GM18909 (cell line): Measurements from ENCODE around the gene BCL2L14.

ENCODE experiments used
- ATAC-seq: cut with Tn5 transposase; IDR thresholded peaks from one replicate; pipeline ENCODE4 v1.9.1; 2021; ENCODE audit warnings: mild to moderate bottlenecking; ENCODE audit not compliant: unreplicated experiment, poor library complexity

Gene BCL2L14, protein sequence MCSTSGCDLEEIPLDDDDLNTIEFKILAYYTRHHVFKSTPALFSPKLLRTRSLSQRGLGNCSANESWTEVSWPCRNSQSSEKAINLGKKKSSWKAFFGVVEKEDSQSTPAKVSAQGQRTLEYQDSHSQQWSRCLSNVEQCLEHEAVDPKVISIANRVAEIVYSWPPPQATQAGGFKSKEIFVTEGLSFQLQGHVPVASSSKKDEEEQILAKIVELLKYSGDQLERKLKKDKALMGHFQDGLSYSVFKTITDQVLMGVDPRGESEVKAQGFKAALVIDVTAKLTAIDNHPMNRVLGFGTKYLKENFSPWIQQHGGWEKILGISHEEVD

DNA sequence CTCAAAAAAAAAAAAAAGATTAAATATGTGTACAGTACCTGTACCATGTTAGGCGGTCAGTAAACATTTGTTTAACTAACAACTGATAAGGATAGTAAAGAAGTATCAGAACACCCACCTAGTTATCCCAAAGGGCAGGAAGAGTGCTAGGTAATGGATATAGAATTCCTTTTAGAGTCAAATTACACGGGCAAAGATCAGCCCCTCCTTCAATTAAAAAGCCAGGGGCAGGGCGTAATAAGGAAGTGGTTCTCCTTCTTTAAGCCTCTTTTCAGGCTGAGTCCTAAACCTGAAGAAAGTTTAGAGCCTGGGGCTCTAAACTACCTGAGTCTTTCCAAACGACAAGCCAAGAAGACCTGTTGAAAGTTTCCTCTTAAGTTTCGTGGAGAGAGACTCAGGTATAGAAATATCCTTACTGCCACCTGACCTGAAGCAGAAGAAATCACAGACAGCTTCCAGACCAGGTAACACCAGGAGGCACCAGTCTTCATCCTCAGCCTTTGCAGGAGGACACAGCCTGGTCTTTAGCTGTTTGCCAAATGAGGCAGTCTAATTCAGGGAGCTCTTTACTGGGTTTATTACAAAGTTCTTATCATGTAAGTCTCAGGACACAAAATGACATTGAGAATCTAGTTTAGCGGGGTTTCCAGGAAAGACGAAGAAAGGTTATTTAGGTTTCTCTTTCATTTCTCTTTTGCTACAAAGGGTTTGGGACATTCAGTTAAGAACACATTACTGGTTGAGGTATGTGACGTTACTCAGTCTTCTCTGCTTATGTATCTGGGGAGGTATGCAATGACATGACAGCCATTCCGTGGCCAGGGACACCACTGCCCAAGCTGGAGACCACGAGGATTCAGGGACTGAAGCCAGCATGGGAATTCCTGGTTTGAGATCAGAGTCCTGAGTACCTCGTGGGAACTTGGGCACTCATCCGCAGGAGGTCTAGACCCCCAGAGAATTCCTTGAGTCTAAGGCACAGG is at the start of gene BCL2L14:
Gene BCL2L14, plus strand, starts transcription at position 266 of the 983 bp plus-strand sequence. CDS start 8,367 bp downstream, outside the sequence.
- no peak for ATAC-seq

DNA sequence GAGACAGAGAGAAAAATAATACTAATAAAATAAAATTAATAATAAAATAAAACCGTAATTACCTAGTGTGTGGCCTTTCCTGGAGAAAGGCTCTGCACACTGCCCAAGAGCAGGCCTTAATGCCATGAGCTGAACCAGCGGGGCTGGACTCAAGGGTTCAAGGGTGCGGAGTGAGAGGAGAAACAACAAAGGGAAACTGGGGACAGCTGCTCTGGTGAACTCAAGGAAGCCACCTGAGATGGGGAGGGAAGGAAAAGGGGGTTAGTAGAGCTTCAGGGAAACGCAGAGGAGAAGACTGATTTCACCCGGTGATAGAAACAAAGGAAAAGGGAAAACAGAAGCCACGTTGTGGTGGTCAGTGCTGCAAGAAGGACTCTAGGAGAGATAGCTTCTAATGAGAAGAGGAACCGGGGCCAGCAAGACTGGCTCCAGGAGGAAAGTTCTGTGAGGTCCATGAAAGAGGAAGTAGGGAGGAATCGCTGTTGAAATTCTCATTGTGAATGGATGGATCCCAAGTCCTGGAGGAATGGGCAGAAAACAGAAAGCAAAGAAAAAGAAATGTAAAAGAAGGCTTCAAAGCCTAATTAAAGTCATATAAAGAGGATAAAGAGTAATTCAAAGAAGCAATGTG is 48.3 kb upstream of the BCL2L14 start:
- no peak for ATAC-seq

DNA sequence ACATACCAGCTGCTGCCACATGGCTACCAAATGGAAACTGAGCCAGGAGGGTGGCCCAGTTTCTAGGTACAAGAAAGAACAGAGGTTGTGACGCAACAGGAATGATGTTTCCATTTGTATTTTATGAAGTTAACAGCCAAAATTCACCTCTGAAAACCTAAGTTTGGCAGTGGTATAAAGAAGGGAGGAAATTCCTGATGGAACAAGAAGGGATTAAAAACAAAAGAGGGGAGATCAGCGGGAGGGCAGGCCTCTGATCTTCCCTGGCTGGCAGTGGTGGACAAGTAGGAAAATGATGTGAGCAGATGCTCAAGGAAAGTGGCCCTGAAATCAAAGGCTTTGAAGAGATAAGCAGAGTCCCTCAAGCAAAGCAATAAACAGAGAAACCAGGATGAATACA is 47.3 kb upstream of the BCL2L14 start:
- ATAC-seq, result no peak

DNA sequence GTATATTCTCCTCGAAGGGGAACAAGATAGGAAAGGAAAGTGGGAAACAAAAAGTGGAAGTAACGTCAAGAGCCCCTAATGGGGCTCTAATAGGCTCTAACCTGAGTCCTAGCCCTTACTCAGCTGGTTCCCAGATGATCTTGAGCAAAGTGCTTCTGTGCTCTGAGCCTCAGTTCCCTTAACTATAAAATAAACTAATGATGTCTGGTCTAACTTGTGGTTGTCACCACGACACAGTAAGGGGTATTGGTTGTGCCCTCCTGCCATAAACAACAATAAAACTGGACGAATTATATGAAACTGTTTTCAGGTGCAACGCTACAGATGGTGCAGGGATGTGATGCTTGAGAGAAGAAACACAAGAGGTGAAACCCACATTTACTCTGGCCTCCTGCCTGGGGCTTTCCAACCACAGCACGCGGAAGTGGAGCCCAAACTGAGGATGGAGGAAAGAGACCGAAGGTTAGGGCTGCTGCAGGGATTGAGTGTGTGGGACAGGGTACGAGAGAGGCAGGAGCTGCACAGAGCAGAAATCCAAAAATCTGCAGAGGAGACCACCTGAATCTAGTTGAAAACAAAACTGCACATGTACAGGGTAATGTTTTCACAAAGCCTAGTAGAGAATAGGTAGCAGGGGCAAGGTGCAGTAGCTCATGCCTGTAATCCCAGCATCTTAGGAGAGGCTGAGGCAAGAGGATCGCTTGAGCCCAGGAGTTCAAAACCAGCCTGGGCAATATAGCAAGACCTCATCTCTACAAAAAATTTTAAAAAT is 45.6 kb upstream of the BCL2L14 start:
- ATAC-seq, result peak; percentile 91

DNA sequence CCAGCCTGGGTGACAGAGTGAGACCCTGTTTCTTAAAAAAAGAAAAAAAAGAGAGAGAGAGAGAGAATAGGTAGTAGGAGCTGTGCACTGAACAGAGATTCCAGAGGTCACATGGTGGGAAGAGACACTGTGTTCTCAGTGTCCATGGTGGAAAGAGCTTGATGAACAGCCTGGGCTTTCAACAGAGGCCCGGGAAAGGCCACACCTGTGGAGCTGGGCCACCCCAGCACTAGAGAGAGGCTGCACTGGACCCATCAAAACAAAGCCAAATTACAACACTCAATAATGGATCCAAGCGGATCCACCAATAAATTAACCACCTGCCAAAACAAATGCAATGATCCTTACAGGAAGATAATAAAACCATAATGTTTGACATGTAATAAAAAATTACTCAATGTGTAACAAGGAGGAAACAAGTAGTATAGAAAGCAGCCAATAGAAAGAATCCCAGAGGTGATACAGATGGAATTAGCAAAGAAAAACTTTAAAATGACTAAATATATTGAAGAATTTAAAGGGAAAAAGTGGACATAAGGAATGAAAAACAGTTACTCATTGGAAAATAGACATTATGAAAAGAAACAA is 44.8 kb upstream of the BCL2L14 start:
- no peak for ATAC-seq

DNA sequence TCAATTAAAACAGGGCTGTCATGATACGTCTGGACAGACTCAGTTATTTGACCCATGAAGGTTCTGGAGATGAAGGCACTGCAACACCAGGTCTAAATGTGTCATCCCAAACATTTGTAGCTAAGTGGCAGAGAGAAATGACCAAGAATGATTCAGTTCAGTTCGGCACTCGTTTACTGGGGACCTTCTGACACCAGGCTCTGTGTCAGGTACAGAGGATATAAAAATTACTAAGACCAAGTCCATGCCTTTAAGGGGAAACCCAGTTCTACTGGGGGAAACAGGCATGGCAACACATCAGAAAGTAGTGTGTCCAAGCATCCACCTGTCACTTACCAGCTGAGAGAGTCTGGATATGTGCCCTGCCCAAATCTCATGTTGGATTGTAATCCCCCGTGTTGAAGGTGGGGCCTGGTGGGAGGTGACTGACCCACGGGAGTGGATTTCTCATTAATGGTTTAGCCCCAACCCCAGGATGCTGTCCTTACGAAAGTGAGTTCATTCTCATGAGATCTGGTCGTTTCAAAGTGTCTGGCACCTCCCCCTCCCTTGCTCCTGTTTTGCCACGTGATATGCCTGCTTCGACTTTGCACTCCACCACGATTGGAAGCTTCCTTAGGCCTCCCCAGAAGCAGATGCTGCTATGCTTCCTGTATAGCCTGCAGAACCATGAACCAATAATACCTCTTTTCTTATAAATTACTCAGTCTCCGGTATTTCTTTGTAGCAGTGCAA is 41.9 kb upstream of the BCL2L14 start:
- ATAC-seq, result no peak

DNA sequence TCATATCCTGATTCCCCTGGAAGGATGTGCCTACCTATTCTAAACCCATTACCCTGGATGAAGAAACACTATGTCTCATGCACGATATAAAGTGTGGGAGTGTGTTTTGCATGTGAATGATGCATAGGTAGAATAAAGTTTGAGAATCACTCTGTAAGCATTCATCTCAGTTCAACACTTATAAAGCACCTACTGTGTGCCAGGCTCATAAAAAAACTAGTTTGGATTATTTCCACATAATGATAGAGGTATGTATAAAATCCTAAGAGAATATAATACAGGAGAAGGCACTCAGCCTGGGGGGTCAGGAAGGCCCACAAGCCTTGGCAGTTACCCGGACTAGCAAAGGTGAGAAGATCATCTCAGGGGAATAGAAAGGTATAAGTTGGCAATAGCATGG is 41.1 kb upstream of the BCL2L14 start:
- no peak for ATAC-seq

DNA sequence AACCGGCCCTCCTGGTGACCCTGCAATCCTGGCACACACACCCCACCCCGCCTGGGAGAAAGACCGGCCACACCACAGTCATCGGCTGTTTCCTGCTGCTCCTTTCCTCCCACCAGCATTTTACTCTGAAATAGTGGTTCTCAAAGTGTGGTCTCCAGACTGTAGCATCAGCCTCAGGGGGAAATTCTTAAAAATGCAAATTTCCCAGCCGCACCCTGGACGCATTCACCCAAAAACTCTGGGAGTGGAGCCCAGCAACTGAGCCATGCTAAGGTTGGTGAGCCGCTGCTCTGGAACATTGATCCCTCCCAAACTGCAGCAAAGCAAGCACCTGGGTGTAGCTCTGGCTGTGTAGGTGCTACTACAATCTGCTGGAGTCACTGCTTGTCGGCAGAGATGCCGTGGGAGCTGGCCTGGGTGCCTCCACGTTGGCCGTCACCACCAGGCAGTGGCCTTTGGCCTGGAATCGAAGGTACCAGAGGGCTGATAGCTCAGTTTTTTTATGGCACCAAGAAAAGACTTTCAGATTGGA is 38.4 kb upstream of the BCL2L14 start:
- ATAC-seq, result no peak

DNA sequence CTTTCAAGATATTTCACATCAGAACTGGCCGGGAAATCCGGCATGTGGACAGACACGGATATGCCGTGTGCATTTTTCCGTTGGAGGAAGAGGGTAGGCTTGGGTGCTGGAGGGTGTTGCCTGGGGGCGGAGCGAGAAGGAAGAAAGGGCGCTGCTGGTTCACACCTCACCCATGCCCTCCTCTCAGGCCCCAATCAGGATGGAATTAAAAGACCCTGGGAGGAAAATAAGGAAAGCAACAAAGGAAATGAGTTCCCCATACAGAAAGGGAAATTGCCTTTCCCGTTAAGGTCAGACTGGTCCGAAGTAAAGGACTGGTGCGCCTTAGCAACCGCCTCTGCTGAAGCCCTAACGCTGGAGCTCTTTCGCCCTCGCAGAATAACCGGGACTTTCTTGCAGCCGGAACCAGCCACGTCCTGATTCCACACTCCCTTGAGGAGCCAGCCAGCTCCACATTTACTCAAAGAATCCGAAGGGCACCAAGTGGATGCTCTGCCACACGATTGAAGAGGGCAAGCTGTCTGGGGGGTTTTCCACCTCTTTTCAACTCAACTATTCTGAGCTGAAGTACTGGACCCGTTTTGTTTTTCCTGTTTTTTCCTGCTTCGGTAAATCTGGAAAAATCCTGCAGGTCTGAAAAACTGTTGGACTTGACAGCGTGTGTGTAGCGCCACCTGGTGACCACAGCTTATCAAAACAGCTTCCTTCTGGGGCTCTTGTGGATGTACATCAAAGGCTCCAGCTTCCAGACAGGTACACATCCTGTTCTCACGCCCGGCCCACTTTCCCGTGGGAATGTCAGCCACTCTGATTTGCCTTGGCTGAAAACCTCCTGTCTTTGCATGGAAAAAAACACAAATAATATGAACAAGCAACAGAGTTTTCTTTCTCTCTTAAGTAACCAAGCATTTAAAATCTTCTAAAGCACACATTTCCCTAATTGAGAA is 37.6 kb upstream of the BCL2L14 start:
- ATAC-seq, result no peak

DNA sequence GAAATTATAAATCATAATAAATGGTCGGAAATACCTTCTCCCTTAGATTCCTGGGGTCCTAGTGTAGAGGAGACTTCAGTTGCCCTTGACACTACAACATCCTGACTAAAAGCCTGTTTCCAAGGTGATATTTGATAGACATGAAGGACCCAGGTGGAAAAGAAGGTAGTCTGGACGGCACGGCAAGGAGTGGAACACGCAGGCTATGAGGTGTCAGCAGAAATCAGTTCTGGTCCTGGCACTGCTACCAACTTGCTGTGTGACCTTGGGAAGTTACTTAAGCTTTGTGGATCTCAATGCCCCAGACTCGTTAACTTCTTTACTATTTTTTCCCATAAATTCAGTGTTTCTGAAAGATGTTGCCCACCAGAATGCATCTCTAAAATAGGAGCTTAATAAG is 36.9 kb upstream of the BCL2L14 start:
- ATAC-seq, result no peak

DNA sequence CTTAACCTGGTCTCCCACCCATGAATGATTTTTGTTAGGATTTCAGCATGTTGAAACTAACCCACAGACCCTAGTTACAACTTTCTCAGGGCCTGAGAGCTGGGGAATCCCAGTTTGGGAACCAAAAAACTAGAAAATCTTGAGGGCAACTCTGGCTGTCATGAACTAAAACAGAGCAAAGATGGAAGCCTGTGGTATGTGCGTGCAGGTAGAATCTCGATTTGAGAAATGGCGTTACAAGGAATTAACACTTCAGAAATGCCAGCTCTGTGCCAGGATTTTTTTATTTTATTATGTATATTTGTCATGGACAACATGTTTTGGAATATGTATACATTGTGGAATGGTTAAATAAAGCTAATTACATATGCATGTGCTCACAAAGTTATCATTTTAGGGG is 36.4 kb upstream of the BCL2L14 start:
- ATAC-seq, result no peak

DNA sequence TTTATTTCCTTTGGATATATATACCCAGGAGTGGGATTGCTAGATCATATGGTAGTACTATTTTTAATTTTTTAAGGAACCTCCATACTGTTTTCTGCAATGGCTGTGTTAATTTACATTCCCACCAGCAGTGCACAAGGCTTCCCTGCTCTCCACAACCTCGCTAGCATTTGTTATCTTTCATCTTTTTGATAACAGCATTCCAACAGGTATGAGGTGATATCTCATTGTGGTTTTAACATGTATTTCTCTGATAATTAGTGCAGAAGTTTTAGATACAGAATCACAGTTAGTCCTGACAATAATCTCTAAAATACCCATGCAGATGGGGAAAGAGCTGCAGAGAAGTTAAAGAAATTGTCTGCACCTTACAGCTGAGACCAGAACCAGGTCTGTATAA is 35.5 kb upstream of the BCL2L14 start:
- no peak for ATAC-seq

DNA sequence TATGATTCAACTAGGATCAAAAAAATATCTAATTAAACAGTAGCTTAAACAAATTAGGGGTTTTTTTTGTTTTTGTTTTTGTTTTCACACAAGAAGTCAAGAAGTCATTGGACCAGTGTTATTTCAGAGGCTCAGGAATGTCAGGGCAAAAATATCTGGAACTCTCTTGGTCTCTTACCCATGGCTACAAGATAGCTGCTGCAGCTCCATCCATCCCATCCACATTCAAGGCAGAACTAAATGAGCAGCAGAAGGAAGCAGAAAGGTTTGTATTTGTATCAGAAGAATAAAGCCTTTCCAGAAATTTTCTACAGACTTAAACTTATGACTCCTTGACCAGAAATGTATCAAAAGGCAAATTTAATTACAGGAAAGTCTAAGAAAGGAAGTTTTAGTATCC is 33.8 kb upstream of the BCL2L14 start:
- no peak for ATAC-seq

DNA sequence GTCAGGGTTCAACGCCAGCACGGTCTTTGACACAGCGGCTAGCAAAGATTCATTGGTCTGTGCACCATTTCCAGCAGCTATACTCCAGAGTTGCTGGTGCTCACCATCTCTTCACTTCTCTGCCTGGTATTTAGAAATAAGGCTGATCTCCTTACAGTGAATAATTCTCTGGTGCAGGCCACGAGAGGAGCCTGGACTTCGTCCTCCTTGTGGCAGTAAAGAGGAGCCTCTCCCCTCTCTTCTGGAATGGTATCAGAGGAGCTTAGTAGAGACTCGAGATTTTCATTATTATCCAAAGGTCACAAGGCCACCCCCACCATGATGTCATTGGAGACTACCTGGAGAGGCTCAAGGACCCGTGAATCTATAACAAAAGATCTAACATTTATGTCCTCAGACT is 30.8 kb upstream of the BCL2L14 start:
- no peak for ATAC-seq

DNA sequence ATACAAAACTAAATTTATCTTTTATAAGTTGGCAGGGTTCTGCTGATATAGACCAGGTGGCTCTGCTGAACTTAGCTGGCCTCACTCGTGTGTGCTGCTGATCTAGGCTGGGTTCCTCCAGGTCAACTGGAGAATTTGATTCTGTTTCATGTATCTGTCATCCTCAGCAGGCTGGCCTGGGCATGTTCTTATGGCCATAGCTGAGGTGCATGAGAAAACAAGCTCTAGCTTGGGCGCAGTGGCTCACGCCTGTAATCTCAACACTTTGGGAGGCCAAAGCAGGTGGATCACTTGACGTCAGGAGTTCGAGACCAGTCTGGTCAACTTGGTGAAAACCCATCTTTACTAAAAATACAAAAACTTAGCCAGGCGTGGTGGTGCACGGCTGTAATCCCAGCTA is 24.3 kb upstream of the BCL2L14 start:
- ATAC-seq, result no peak

DNA sequence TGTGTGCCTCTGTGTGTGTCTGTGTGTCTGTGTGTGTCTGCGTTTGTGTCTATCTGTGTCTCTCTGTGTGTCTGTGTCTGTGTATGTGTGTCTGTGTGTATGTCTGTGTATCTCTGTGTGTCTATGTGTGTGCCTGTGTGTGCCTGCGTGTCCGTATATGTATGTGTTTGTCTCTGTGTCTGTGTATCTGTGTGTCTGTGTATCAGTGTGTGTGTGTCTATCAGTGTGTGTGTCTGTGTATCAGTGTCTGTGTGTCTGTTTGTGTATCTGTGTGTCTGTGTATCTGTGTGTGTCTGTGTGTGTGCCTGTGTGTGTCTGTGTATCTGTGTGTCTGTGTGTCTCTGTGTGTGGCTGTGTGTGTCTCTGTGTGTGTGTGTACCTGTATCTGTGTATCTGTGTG is 23.1 kb upstream of the BCL2L14 start:
- no peak for ATAC-seq

DNA sequence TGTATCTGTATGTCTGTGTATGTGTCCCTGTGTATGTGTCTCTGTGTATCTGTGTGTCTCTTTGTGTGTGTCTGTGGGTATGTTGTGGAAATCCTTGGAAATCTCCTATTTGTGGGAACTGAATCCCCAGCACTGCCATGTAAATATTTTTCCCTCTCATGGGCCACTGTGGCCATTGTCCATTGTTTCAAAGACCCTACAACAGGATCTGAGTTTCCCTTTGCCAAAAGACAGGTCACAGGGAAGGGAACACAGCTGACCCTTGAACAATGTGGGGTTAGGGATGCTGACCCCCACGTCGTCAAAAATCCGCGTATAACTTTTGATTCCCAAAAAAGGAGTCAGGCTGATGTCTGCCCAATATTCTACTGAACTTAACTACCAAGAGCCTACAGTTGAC is 22.5 kb upstream of the BCL2L14 start:
- no peak for ATAC-seq

DNA sequence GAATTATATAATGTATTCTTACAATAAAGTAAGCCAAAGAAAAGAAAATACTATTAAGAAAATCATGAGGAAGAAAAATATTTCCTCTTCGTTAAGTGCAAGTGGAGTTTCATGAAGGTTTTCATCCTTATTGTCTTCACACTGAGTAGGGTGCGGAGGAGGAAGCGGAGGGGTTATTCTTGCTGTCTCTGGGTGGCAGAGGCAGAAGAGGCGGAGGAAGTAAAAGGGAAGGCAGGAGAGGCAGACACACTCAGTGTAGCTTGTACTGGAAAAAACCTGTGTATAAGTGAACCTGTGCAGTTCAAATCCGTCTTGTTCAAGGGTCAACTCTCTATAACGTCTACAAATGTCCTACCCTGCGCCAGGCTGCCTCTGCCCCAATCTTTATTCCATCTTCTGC is 22.0 kb upstream of the BCL2L14 start:
- ATAC-seq, result no peak
